Right lung (tissue), 5 donors: ENCODE data around the gene CUL7. TPM values are rescaled to one million over a fixed set of nuclear protein-coding genes. Genes with fewer than 3 reads are reported as not detected.

ENCODE experiments used
- DNase-seq, 2 donors: peaks; one replicate each; pipeline ENCODE4 v3.0.0-alpha.2; 2013
- polyA plus RNA-seq, 5 donors: library from polyadenylated mRNA; unstranded; fragments of 120-200 nt; gene quantifications; one replicate each; pipeline versions ENCODE4 v1.2.1 to v1.2.3, GENCODE V29; 2013; ENCODE audit warnings: inconsistent platforms in 1 of 5, low replicate concordance in 1 of 5; ENCODE audit not compliant: insufficient read length in 5 of 5, insufficient read depth in 1 of 5

CUL7 gene
- polyA plus RNA-seq, 5 donors: 33.6 to 51.1 (median 42.4) TPM

- no peak for DNase-seq
These were observed 25.0 kb upstream of the CUL7 start for GRCh38 chr6:43078691-43079090.

GRCh38 chr6:43077981-43078511 lies 24.4 kb upstream of the CUL7 start:
- no peak for DNase-seq

GRCh38 chr6:43077333-43077809 lies 23.7 kb upstream of the CUL7 start:
- no peak for DNase-seq

GRCh38 chr6:43076464-43077332 lies 23.0 kb upstream of the CUL7 start:
- DNase-seq: no peak

GRCh38 chr6:43075670-43076463 lies 22.2 kb upstream of the CUL7 start, which contains the start of gene PTK7:
PTK7 (plus strand) TSS chr6:43076314; CDS start chr6:43076489, 175 bp downstream.
- peak; percentile 85 to 86 for DNase-seq

- DNase-seq: peak; percentile 93 to 95
These were observed 21.4 kb upstream of the CUL7 start for GRCh38 chr6:43074847-43075669.

- DNase-seq: no peak
These were observed 16.5 kb upstream of the CUL7 start for GRCh38 chr6:43070028-43070632.

- no peak for DNase-seq
These were observed 9.2 kb upstream of the CUL7 start for GRCh38 chr6:43062818-43063217.

- DNase-seq: no peak
These were observed 8.2 kb upstream of the CUL7 start for GRCh38 chr6:43061861-43062260.

GRCh38 chr6:43060755-43061633 lies 7.3 kb upstream of the CUL7 start:
- DNase-seq: no peak

GRCh38 chr6:43060034-43060754 lies 6.5 kb upstream of the CUL7 start:
- no peak for DNase-seq

- DNase-seq: peak; percentile 97 to 98
These were observed 5.8 kb upstream of the CUL7 start, which contains the start of the genes KLC4 and MRPL2 for GRCh38 chr6:43059168-43060033. KLC4 (plus strand) TSS chr6:43059631; CDS start chr6:43061336, 1,705 bp downstream. MRPL2 (minus strand) TSS chr6:43059434; CDS start chr6:43059381, 53 bp downstream.

- no peak for DNase-seq
These were observed 4.9 kb upstream of the CUL7 start for GRCh38 chr6:43058531-43058930.

GRCh38 chr6:43055966-43056365 lies 2.3 kb upstream of the CUL7 start:
- no peak for DNase-seq

GRCh38 chr6:43054206-43054943 lies 724 bp upstream of the CUL7 start:
- DNase-seq: no peak

- no peak for DNase-seq
These were observed 658 bp downstream of the CUL7 start for GRCh38 chr6:43052842-43053544.
